CD4-positive, alpha-beta T cell treated with Interleukin-12 subunit alpha and Interleukin-12 subunit beta, for 1 hour (primary cell): ENCODE results near the gene CYP27C1.
A peak's percentile ranks its signal among the peaks of the same experiment; 100 is the strongest.
"Not testable (repeated sequence)": the region's sequence is repeated elsewhere in the genome, so short reads cannot be mapped to it uniquely, and the experiment has no call there.

Experiments
- DNase-seq: peaks from one replicate; pipeline ENCODE4 v3.0.0-alpha.2; 2020

The CYP27C1 gene

GRCh38 chr2:127220768-127221527 lies 849 bp upstream of the CYP27C1 start:
- no peak for DNase-seq

GRCh38 chr2:127219171-127220070 lies 678 bp downstream of the CYP27C1 start:
- DNase-seq: no peak

GRCh38 chr2:127218812-127219170 lies 1.3 kb downstream of the CYP27C1 start:
- no peak for DNase-seq

- no peak for DNase-seq
Observed at GRCh38 chr2:127217470-127218325, 2.4 kb downstream of the CYP27C1 start.

- no peak for DNase-seq
Observed at GRCh38 chr2:127216593-127216992, 3.5 kb downstream of the CYP27C1 start.

GRCh38 chr2:127216095-127216494 lies 4.0 kb downstream of the CYP27C1 start:
- no peak for DNase-seq

- not testable (repeated sequence) for DNase-seq
Observed at GRCh38 chr2:127214201-127214600, 5.9 kb downstream of the CYP27C1 start.

GRCh38 chr2:127208313-127208712 lies 11.8 kb downstream of the CYP27C1 start:
- DNase-seq: no peak

GRCh38 chr2:127205218-127206125 lies 14.6 kb downstream of the CYP27C1 start:
- no peak for DNase-seq

GRCh38 chr2:127201452-127201851 lies 18.6 kb downstream of the CYP27C1 start:
- no peak for DNase-seq

- DNase-seq: no peak
Observed at GRCh38 chr2:127200962-127201361, 19.1 kb downstream of the CYP27C1 start.

- no peak for DNase-seq
Observed at GRCh38 chr2:127199223-127199622, 20.9 kb downstream of the CYP27C1 start.

GRCh38 chr2:127197475-127198385 lies 22.4 kb downstream of the CYP27C1 start:
- DNase-seq: peak; percentile 45

GRCh38 chr2:127196998-127197397 lies 23.1 kb downstream of the CYP27C1 start:
- DNase-seq: peak; percentile 21

- no peak for DNase-seq
Observed at GRCh38 chr2:127196549-127196948, 23.6 kb downstream of the CYP27C1 start.

GRCh38 chr2:127195140-127196074 lies 24.7 kb downstream of the CYP27C1 start:
- DNase-seq: no peak

GRCh38 chr2:127194447-127194846 lies 25.7 kb downstream of the CYP27C1 start:
- DNase-seq: no peak

- DNase-seq: no peak
Observed at GRCh38 chr2:127193967-127194280, 26.2 kb downstream of the CYP27C1 start.

GRCh38 chr2:127193164-127193966 lies 26.7 kb downstream of the CYP27C1 start:
- no peak for DNase-seq
